Heart left ventricle (tissue), 16 donors: Measurements from ENCODE around the gene UQCC5. TPM values are rescaled to one million over a fixed set of nuclear protein-coding genes. Genes with fewer than 3 reads are reported as not detected.
A peak's percentile ranks its signal among the peaks of the same experiment; 100 is the strongest.

Source experiments
- ATAC-seq, 4 donors: fragments of 200-7000 bp; cut with Tn5 transposase; one replicate each; pipeline ENCODE4 v1.9.1; 2020 to 2022; ENCODE audit warnings: moderate library complexity in 4 of 4, mild to moderate bottlenecking in 3 of 4, moderate number of reproducible peaks in 1 of 4
- DNase-seq, 5 donors: peaks; one replicate each; pipeline ENCODE4 v3.0.0-alpha.2; 2020
- H3K27ac ChIP-seq, 12 donors: fragments of 200-600 bp; sonication (generic) in 4 of 12; one replicate each; pipeline versions ENCODE4 v1.5.0 to v1.8.0; 2016 to 2022; ENCODE audit warnings: mild to moderate bottlenecking in 2 of 12
- H3K27me3 ChIP-seq, 9 donors: fragments of 200-600 bp; sonication (generic) in 2 of 9; one replicate each; pipeline versions ENCODE4 v1.5.1 to v1.8.0; 2016 to 2022; ENCODE audit warnings: mild to moderate bottlenecking in 3 of 9
- H3K36me3 ChIP-seq, 9 donors: fragments of 200-600 bp; sonication (generic) in 2 of 9; one replicate each; pipeline versions ENCODE4 v1.5.0 to v1.8.0; 2018 to 2022; ENCODE audit warnings: mild to moderate bottlenecking in 2 of 9
- H3K4me1 ChIP-seq, 12 donors: fragments of 200-600 bp; sonication (generic) in 4 of 12; one replicate each; pipeline versions ENCODE4 v1.5.0 to v1.8.0; 2016 to 2022; ENCODE audit warnings: mild to moderate bottlenecking in 3 of 12
- H3K4me3 ChIP-seq, 12 donors: fragments of 200-600 bp; sonication (generic) in 4 of 12; one replicate each; pipeline versions ENCODE4 v1.5.0 to v1.8.0; 2017 to 2022; ENCODE audit warnings: mild to moderate bottlenecking in 9 of 12, moderate library complexity in 4 of 12
- H3K9me3 ChIP-seq, 12 donors: fragments of 200-600 bp; sonication (generic) in 4 of 12; one replicate each; pipeline versions ENCODE4 v1.5.0 to v1.8.0; 2016 to 2022; ENCODE audit warnings: mild to moderate bottlenecking in 1 of 12
- POLR2A ChIP-seq, 2 donors: fragments of 450-650 bp; IDR thresholded peaks; one replicate each; pipeline ENCODE4 v1.6.1; 2017; ENCODE audit warnings: antibody characterized with exemption in 2 of 2, mild to moderate bottlenecking in 2 of 2, moderate library complexity in 2 of 2
- WGBS, 4 donors: extraction: QIAGEN DNeasy Blood & Tissue Kit in 2 of 4; methylation state at CpG; one replicate each; pipeline versions ENCODE4 v1.1.5 to v1.1.7; 2013 to 2018; 5-methylcytosine and 5-hydroxymethylcytosine counted together
- intact Hi-C, 10 donors: fragments of 100-400 bp; cut with DNase I; formaldehyde crosslinking; loops; one replicate each; pipeline versions ENCODE4 v1.11.1 to v1.14.2; 2022
- polyA plus RNA-seq, 2 donors: library from polyadenylated mRNA; stranded (reverse); fragments of 200-250 nt; gene quantifications; one replicate each; pipeline ENCODE4 v1.2.3, GENCODE V29; 2013
- total RNA-seq, 9 donors: library from RNA; depleted of rRNA in 2 of 9; stranded (reverse); fragments of >200 nt in 2 of 9; fragmentation: NEBNext Ultra II Directional in 3 of 9; extraction: Animal tissue kit (Norgen Biotek cat#: 25700) in 3 of 9; gene quantifications; one replicate each; pipeline versions ENCODE4 v1.1.0 to v1.2.4, GENCODE V29; 2016 to 2023
- TF ChIP-seq, protein P1 (sequence below), 12 donors: fragments of 200-600 bp; sonication (generic) in 4 of 12; IDR thresholded peaks; one replicate each; pipeline versions ENCODE4 v1.5.0 to v1.8.0; 2018 to 2022; ENCODE audit warnings: antibody characterized with exemption in 12 of 12, mild to moderate bottlenecking in 5 of 12
- donor health status: ischemic (EF 13 %, LVEDD 7.1; RV severe dilation, severe dysfunction).
- donor health status: healthy with polysubstance abuse.
- donor health status: DM: no; HTN: yes; CAD: no.
- donor health status: DM: no; HTN: no; CAD: no.
- donor health status: ischemic (EF 25% LVEDD 6.9; RV normal size, moderate dysfunction).
- donor health status: ischemic (EF 25% LVEDD 5.7; RV mildly dilated, moderate dysfunction).
- donor health status: healthy.
- donor health status: DM: yes; HTN: yes; CAD: no.
- donor health status: ischemic (EF 35%, LVEDD 5.7; RV mildly dilated, moderate dysfunction).
- donor health status: nonischemic (EF 11% LVEDD 7.7; RV severe dilation, severe dysfunction).
- donor health status: DM: yes; HTN: yes; CAD: no.
- donor health status: PGD.
- donor health status: ischemic (EF 29% LVEDD 5.4; RV normal size, mild dysfunction).
- donor health status: nonischemic (EF 23%, LVEDD 6.1; RV moderate dilation, normal function).

UQCC5 gene
- total and polyA plus RNA-seq, 11 donors: 2.0 to 113 (median 59.2) TPM

- H3K27me3 ChIP-seq: no peaks in the 10 kb centered on the region
- peaks cover 0 to 98% (median 91%) of the 10 kb centered on the region in 9 donors for H3K36me3 ChIP-seq
- intact Hi-C loops: loop anchor here in 1 of 10 donors (10.0 kb wide), 1 partner anchor 88 kb away; no protein-coding TSS in a partner anchor
- no peaks in the 10 kb centered on the region for H3K9me3 ChIP-seq
- no peak for ATAC-seq
- DNase-seq: no peak
- TF ChIP-seq POLR2A (IDR thresholded peaks at IDR 0.05): no peak
- TF ChIP-seq, protein P1, sequence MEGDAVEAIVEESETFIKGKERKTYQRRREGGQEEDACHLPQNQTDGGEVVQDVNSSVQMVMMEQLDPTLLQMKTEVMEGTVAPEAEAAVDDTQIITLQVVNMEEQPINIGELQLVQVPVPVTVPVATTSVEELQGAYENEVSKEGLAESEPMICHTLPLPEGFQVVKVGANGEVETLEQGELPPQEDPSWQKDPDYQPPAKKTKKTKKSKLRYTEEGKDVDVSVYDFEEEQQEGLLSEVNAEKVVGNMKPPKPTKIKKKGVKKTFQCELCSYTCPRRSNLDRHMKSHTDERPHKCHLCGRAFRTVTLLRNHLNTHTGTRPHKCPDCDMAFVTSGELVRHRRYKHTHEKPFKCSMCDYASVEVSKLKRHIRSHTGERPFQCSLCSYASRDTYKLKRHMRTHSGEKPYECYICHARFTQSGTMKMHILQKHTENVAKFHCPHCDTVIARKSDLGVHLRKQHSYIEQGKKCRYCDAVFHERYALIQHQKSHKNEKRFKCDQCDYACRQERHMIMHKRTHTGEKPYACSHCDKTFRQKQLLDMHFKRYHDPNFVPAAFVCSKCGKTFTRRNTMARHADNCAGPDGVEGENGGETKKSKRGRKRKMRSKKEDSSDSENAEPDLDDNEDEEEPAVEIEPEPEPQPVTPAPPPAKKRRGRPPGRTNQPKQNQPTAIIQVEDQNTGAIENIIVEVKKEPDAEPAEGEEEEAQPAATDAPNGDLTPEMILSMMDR (IDR thresholded peaks at IDR 0.05): no peak
- no peak overlapping the region for H3K4me3 ChIP-seq
- 84 to 86% (median 85%) methylated on average over 9 of the region's 9 CpGs for WGBS, 4 donors
- H3K4me1 ChIP-seq: peaks cover 0 to 35% (median 0%) of the 10 kb centered on the region in 12 donors
- no peak overlapping the region for H3K27ac ChIP-seq
Measured at GRCh38 chr3:52557011-52557960, 20.9 kb downstream of the UQCC5 start.

DNA sequence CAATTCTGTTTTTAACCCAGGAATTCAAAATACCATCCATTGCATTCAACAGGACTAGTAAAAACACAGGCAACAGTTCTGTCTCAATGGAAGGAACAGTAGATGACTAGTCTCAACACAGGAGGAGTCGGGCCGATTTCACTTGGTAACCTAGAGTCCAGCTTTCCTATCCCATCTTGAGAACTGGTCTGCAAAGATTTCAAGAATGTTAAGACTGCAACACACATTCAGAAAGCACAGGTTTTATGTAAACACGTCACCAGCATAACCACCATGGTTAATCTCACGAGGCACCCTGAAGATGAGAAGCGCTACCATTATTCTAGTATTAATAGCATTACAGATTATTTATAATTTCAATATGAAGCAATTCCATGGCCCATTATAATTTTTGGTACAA lies 22.0 kb downstream of the UQCC5 start:
- peaks cover 1 to 98% (median 91%) of the 10 kb centered on the region in 9 donors for H3K36me3 ChIP-seq
- H3K9me3 ChIP-seq: no peaks in the 10 kb centered on the region
- 95 to 99% (median 96%) methylated on average over 5 of the region's 5 CpGs for WGBS, 4 donors
- TF ChIP-seq, protein P1 (IDR thresholded peaks at IDR 0.05): no peak
- no peak for TF ChIP-seq POLR2A (IDR thresholded peaks at IDR 0.05)
- intact Hi-C loops: loop anchor here in 1 of 10 donors (10.0 kb wide), 1 partner anchor 86 kb away; no protein-coding TSS in a partner anchor
- no peak overlapping the region for H3K4me3 ChIP-seq
- DNase-seq (no peak), ATAC-seq (no peak)
- no peak overlapping the region for H3K27ac ChIP-seq
- H3K4me1 ChIP-seq: peaks cover 0 to 35% (median 0%) of the 10 kb centered on the region in 12 donors
- no peaks in the 10 kb centered on the region for H3K27me3 ChIP-seq

DNA sequence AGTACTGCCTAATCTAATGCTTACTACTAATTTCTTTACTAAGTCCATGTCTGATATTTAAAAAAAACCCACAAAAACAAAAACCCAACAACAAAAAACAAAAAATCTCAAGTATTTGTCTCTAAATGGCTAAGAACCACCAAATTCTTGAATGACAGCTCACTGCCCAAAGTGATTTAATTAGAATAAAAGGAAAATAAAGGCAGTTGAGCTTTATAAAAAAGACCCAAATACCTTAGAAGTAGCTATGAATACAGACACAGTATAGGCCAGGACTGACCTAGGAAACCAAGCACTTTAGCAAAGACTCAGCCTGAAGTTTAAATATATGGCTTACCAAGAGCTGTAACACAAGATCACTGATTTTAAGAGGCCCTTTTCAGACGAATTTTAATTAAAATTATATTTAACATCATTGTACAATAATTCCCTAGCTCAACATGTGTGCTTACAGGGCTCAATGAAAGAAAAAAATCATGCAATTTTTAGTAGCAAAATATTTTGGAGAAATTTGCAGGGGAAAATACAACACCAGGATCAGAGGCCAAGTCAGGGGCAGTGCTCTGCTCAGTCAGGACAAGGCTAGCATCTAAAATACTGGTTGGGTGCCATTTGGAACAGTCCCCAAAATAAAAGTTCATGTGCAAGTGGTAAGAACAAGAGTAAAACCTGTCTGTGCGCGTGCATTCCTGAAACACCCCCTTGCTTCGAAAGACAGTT lies 24.8 kb downstream of the UQCC5 start:
- ATAC-seq: peak in 2 of 4 donors; percentile 33 to 56
- 64 to 72% (median 68%) methylated on average over 4 of the region's 4 CpGs for WGBS, 4 donors
- H3K27me3 ChIP-seq: no peaks in the 10 kb centered on the region
- H3K36me3 ChIP-seq: peaks cover 4 to 99% (median 85%) of the 10 kb centered on the region in 9 donors
- H3K4me3 ChIP-seq: no peak overlapping the region
- intact Hi-C loops: no loop called here
- TF ChIP-seq, protein P1 (IDR thresholded peaks at IDR 0.05): no peak
- no peak overlapping the region for H3K27ac ChIP-seq
- H3K9me3 ChIP-seq: no peaks in the 10 kb centered on the region
- H3K4me1 ChIP-seq: peaks cover 0 to 19% (median 0%) of the 10 kb centered on the region in 12 donors
- no peak for DNase-seq

GRCh38 chr3:52563984-52564383 lies 27.6 kb downstream of the UQCC5 start:
- no peak for TF ChIP-seq POLR2A (IDR thresholded peaks at IDR 0.05)
- TF ChIP-seq, protein P1 (IDR thresholded peaks at IDR 0.05): no peak

More at GRCh38 chr3:52563984-52564383, 27.6 kb downstream of the UQCC5 start:
- no peak overlapping the region for H3K4me3 ChIP-seq
- no peak overlapping the region for H3K27ac ChIP-seq
- no peak for ATAC-seq
- WGBS, 4 donors: 86 to 94% (median 92%) methylated on average over 2 of the region's 2 CpGs
- intact Hi-C loops: no loop called here
- peaks cover 0 to 15% (median 0%) of the 10 kb centered on the region in 12 donors for H3K4me1 ChIP-seq
- DNase-seq: no peak
- H3K9me3 ChIP-seq: no peaks in the 10 kb centered on the region
- H3K27me3 ChIP-seq: no peaks in the 10 kb centered on the region
- H3K36me3 ChIP-seq: peaks cover 3 to 92% (median 68%) of the 10 kb centered on the region in 9 donors
